ES-I3 (cell line): Measurements from ENCODE around the gene ST6GALNAC6.

ENCODE experiments used
- H3K36me3 ChIP-seq: 2 replicates; pipeline ENCODE4 v1.6.1; 2013; ENCODE audit warnings: mild to moderate bottlenecking, low read length, control low read depth, moderate library complexity; ENCODE audit not compliant: insufficient read depth
- H3K4me1 ChIP-seq: 2 replicates; pipeline ENCODE4 v1.6.1; 2013; ENCODE audit warnings: mild to moderate bottlenecking, control low read depth, low read length; ENCODE audit not compliant: insufficient read depth
- H3K9ac ChIP-seq: 2 replicates; pipeline ENCODE4 v1.6.1; 2013; ENCODE audit warnings: low read depth, mild to moderate bottlenecking, low read length, moderate library complexity
- H3K9me3 ChIP-seq: 2 replicates; pipeline ENCODE4 v1.6.1; 2013; ENCODE audit warnings: mild to moderate bottlenecking, low read length, moderate library complexity; ENCODE audit not compliant: control insufficient read depth, insufficient read depth

Gene ST6GALNAC6

DNA sequence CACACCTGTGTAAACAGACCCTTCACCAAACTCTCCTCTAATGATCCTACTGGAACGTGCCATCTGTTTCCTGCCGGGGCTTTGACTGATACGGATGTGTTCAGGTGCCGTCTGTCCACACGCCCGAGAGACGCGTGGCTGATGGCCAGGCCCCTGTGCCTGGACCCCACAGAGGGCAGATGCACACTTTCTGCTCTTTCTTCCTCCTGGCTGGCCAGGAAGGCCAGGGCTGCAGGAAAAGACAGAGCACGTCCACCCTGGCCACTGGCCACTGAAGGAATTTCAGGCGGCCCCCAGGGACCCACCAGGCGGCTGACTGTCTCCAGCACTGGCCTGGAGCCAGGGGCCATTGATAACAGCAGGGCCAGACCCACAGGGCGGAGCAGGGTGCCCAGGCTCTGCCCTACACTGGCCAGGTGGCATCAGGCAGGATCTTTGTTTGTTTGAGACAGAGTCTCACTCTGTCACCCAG is 41.3 kb downstream of the ST6GALNAC6 start:
- no peaks in the 10 kb centered on the region for H3K9me3 ChIP-seq
- H3K4me1 ChIP-seq, result peaks cover 9% of the 10 kb centered on the region
- no peak overlapping the region for H3K9ac ChIP-seq

DNA sequence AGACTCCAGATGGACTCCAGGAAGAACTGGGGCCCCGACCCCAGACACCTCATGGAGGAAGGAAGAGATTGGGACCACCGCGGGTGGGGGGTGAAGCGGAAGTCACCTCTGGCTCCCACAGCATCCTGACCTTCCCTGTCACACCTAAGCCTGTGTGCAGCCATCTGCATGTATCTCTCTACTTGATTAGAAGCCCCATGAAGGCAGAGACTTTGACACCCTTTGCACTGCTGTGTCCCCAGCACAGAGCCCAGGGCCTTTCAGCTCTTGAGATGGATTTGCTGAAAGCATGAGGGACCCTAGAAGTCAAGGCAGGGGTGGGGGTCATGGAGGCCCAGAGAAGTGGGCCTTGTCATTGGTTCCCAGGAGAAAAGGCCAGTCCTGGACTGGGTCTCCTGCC is 42.1 kb downstream of the ST6GALNAC6 start:
- no peak overlapping the region for H3K9ac ChIP-seq
- H3K4me1 ChIP-seq, result peaks cover 9% of the 10 kb centered on the region
- no peaks in the 10 kb centered on the region for H3K9me3 ChIP-seq
- no peaks in the 10 kb centered on the region for H3K36me3 ChIP-seq

More for the DNA sequence above, 41.3 kb downstream of the ST6GALNAC6 start:
- no peaks in the 10 kb centered on the region for H3K36me3 ChIP-seq

DNA sequence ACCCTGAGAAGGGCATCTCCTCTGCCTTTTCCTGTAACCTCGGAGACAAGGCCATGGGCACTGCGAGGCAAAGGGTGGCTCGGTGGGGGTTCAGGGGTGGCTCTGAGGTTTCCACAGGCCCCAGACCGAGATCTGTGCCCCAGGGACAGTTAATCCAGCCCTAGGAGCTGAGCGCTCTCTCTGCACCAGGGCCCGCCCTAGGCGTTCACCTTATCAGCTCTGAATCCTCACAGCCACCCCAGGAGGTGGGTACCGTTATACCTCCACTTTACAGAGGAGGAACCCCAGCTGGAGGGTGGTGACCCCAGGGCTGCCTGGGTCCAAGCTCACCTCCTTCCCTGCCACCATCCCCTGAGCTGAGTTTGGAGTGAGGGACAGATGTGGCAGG is 42.7 kb downstream of the ST6GALNAC6 start:
- H3K36me3 ChIP-seq, result no peaks in the 10 kb centered on the region
- no peaks in the 10 kb centered on the region for H3K9me3 ChIP-seq
- H3K9ac ChIP-seq, result no peak overlapping the region
- H3K4me1 ChIP-seq, result peaks cover 9% of the 10 kb centered on the region

DNA sequence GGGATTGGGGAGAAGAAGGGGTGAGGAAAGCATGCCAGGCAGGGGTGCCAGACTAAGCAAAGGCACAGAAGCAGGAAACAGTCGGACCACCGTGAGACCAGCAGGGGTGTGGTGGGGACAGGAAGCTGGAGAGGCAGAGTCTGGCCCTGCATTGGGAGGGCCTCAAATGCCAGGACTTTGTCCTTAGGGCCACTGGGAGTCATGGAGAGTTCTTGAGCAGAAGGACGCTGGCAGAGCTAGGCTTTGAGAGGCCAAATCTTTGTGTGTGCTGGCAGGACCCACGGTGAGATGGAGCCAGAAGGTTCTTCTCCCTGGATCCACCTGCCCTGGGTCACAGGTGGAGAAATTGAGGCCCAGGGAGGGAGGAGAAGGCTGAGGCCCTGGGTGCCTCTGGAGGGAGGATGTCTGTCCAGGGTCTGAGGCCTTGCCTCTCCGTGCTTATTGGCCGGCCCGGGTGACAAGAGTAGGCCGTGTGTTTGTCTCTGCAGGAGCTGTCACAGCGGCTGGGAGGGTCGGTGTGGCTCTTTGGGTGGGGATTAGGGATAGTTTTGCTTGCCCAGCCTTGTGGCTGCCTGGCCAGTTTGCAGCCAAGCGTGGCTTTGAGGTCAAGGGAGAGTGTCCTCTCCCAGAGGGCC is 43.2 kb downstream of the ST6GALNAC6 start:
- Histone ChIP-seq H3K36me3 (no peaks in the 10 kb centered on the region), H3K9me3 (no peaks in the 10 kb centered on the region), H3K9ac (no peak overlapping the region), H3K4me1 (peaks cover 9% of the 10 kb centered on the region)

DNA sequence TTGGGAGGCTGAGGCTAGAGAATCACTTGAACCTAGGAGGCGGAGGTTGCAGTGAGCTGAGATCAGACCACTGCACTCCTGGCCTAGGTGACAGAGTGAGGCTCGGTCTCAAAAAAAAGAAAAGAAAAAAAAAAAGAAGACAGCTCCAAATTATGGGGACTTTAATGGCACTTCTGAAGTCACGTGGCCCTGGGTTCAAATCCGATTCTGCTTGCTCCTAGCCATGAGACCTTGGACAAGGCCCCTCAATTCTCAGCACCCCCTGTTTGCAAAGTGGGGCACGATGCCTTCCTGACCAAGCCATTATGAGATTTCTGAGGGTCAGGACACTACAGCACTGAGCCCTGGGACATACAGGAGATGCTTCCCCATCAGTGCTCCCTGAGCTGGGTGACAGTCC is 43.9 kb downstream of the ST6GALNAC6 start:
- Histone ChIP-seq H3K4me1 (peaks cover 9% of the 10 kb centered on the region), H3K9ac (no peak overlapping the region), H3K9me3 (no peaks in the 10 kb centered on the region), H3K36me3 (no peaks in the 10 kb centered on the region)

DNA sequence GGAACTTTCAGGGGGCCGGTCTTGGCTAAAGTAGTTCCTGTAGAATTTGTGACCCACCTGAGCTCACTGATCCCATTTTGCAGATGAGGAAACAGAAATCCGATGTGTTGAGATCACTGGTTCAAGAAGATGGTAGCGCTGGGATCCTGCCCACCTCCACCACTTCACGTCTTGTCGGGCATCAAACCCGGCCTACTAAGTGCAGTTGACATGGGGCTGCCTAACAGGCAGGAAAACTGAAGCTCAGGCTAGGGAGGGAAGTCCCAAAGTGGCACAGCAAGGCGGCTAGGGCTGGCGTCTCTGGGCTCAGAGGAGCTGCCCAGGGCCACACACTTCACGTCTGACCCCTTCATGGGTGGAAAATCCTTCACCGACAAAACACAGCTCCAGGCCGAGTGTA is 44.4 kb downstream of the ST6GALNAC6 start:
- Histone ChIP-seq H3K36me3 (no peaks in the 10 kb centered on the region), H3K9me3 (0 out of 2 replicates have a peak, but pooled peaks cover under 1% of the 10 kb centered on the region), H3K9ac (no peak overlapping the region), H3K4me1 (peaks cover 9% of the 10 kb centered on the region)

DNA sequence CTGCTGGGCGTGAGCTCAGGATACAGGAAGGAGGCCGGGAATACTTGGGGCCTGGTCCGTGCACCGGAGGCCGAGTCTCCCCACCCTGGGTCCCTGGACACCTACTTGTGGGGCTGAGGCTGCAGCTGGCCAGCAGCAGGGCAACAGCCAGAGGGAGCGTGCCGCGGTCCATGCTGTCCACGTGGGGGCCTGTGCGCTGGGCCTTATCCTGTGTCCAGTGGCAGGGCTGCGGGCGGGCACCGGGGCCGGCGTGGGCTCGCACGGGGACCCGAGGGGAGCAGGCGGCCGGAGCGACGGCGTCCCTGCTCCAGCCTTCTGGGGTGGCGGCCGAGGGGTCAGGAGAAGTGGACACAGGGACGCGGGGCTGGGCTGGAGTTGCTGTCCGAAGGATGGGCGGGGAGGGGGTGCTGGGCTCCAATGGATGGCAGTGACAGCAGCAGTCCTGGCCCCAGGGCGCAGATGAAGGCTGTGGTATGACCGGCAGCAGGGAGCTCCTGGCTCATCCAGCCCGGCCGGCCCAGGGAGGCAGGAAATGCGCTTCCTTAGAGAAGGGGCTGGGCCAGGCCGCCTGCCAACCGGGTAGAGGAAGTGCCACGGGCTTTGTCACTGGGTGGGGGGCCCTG is 45.1 kb downstream of the ST6GALNAC6 start, which contains the start of gene ENG:
Gene ENG, minus strand, starts transcription at position 475 of the 623 bp plus-strand sequence. Its CDS starts 303 bp downstream, at position 172.
- Histone ChIP-seq H3K36me3 (no peaks in the 10 kb centered on the region), H3K9ac (peak within 1 kb of the TSS; percentile 34; the same call in 1 of the 2 replicates), H3K4me1 (peaks cover 9% of the 10 kb centered on the region), H3K9me3 (peaks cover 6% of the 10 kb centered on the region; the same call in 1 of the 2 replicates)

DNA sequence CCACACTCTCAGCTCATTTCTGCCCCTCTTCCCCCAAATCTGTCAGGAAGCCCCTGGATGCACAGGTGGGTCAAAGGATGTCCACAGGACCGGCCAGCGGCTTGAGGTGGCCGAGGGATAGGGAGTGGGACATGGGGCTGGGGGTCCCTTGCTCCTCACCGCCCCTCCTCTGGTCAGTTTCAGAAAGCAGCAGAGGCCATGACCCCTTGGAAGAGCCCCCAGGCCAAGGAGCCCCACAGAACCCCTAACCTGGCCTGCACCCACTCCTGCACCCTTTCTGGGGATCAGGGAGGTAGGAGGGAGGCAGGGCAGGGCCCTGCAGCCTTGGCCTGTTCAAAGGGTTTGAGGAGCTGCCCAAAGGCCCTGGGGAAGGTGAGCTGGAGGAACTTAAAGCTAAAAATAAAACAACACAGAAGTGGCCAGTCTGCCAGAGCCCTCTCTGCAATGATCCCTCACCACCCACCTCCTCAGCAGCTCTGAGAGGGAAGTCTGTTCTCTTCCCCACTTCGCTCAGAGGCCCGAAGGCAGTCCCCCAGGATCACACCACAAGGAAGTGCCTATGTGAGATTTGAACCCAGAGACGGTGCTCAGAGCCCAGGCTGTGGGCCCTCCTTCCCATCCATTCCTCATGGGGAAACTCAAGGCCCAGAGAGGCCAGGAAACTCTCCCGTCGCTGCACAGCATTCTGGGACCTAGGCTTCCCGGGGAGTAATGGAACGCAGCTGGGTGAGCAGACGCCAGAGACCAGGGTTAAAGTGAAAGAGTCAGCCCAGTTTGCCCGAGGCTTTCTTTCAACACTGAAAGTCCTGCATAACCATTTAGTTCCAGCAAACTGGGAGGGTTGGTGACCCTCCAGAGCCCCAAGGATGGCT is 45.9 kb downstream of the ST6GALNAC6 start:
- Histone ChIP-seq H3K9ac (peak overlapping the region; percentile 34; the same call in 1 of the 2 replicates), H3K9me3 (peaks cover 9% of the 10 kb centered on the region; the same call in 1 of the 2 replicates), H3K36me3 (no peaks in the 10 kb centered on the region), H3K4me1 (peaks cover 9% of the 10 kb centered on the region)

DNA sequence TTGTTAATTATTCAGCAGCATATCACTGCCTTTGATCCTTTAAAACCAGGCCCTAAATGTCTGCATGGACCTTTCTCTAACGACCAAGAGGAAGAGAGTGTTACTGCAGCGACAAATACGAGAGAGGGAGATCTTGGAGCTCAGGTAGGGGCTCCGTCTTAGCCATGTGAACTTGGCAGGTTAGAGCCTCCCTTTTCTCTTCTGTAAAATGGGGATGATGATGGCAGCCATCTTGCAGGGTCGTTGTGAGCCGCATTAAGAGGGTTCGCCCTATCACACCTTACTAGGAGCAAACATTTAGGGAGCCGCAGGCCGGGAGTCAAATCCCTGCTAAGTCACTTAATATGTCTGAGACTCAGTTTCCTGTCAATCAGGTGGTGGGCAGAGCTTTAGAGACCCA is 46.6 kb downstream of the ST6GALNAC6 start:
- H3K9me3 ChIP-seq, result peaks cover 9% of the 10 kb centered on the region; the same call in 1 of the 2 replicates
- H3K9ac ChIP-seq, result no peak overlapping the region
- no peaks in the 10 kb centered on the region for H3K36me3 ChIP-seq
- peaks cover 9% of the 10 kb centered on the region for H3K4me1 ChIP-seq

DNA sequence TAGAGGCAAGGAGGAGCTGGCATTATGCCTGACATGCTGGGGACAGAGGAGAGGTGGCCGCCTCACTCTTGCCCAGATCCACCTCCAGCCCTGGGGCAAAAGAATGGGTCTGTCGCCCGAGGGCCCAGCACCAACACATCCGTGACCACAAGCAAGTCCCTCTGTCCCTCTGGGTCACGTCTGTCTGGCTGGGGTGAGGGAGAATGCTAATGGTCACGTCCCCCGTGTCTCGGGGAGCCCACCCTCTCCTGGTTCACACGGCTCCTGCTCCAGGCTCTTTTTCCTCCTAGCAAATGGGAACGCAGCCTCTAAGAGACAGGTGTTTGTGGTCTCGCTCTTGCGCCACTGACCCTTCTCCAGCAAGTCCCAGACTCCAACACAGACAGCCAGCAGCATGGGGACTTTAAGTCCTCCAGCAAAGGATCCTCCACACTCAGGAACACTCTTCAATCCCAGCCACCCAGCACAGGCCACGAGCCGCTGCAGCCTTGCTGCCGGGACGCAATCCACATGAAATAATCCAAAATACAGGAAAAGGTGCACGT is 49.0 kb downstream of the ST6GALNAC6 start:
- Histone ChIP-seq H3K9ac (no peak overlapping the region), H3K4me1 (peaks cover 10% of the 10 kb centered on the region), H3K9me3 (peaks cover 9% of the 10 kb centered on the region; the same call in 1 of the 2 replicates), H3K36me3 (no peaks in the 10 kb centered on the region)

DNA sequence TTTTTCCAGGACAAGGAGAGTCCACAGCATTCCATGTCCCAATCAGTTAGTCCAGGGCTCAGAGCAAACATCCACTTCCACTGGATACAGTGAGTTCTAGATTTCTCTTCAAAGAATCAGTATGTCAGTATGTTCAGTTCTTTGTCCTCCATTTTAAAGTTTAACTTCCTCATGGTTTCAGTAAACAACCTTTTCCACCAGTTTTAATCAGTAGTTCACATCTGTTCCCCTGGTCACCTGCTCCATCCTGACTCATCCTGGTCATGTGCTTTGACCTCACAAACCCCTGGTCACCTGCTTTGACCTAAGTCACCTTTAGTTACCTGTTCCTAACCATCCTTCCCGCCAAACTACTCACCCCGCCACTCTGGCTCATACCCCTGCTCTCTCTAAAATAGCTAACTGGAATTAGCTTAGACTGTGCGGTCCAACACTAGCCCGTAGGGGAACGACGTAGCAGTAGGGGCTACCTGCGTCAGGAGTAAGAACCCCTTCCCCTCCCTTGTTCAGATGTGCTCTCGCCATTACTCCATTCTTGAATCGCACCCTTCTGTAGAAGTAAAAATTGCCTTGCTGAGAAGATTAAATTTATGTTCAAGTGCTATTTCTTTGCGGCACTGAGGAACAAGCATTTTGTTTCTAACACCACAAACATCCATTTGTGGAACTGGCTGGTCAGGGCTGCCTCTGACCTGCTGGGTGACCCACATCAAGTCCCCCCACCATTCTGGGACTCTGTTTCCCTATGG is 50.5 kb downstream of the ST6GALNAC6 start:
- Histone ChIP-seq H3K9me3 (peaks cover 9% of the 10 kb centered on the region; the same call in 1 of the 2 replicates), H3K4me1 (peaks cover 11% of the 10 kb centered on the region), H3K36me3 (no peaks in the 10 kb centered on the region), H3K9ac (no peak overlapping the region)

DNA sequence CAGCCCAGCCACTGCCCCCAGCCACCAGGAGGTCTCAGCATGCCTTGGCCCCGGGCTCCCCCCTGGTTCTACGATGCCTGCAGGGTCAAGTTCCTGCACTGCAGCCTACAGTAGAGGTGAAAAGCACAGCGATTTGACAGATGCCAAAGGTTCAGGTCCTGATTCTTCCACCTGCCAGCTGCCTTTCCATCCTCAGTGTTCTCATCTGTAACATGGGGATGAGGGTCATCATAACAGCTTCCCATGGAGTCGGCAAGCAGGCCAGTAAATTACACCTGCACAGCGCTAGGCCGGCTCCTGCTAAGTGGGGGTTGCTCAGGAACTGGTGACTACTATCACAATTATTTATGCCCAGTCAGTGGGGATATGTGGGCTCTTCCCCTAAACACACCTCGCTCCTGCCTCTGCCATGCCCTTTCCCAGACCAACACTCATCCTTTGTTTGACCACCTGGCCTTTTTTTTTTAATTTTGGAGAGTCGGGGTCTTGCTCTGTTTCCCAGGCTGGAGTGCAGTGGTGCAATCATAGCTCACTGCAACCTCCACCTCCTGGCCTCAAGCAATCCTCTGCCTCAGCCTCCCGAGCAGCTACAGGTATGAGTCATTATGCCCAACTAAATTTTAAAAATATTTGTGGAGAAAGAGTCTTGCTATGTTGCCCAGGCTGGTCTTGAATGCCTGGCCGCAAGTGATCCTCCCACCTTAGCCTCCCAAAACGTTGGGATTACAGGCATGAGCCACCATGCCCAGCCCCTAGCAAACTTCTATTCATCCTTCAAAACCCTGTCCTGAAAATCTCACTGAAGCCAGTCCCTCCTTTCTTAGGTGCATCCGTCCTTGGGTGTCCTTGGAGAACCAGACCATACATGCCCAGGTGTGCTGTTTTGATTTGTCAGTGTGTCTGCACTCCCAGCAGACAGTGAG is 51.3 kb downstream of the ST6GALNAC6 start:
- Histone ChIP-seq H3K4me1 (peaks cover 4% of the 10 kb centered on the region; the same call in 1 of the 2 replicates), H3K36me3 (no peaks in the 10 kb centered on the region), H3K9me3 (peaks cover 9% of the 10 kb centered on the region; the same call in 1 of the 2 replicates), H3K9ac (no peak overlapping the region)

DNA sequence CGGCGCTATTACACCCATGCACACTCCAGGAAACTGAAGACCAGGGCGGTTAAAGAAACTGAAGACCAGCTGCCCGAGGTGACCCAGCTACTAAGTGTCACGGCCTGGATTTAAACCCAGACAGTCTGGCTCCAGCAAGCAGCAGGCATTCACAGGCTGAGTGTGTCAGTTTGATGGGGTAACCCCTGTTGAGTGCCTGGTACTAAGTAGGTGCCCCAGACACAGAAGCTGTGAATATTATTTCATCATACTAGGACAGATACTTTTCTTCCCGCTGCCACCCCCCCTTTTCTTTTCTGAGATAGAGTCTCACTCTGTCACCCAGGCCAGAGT is 52.3 kb downstream of the ST6GALNAC6 start:
- Histone ChIP-seq H3K9me3 (peaks cover 9% of the 10 kb centered on the region; the same call in 1 of the 2 replicates), H3K36me3 (no peaks in the 10 kb centered on the region), H3K4me1 (peaks cover 4% of the 10 kb centered on the region; the same call in 1 of the 2 replicates), H3K9ac (no peak overlapping the region)
